ENCODE measurements around the gene ERN1.

ERN1 gene

GRCh38 chr17:64063766-64064224 is 66.1 kb downstream of the ERN1 start:
- Histone ChIP-seq H3K4me3 (ENCODE audit: low read length, poor library complexity, severe bottlenecking) (no peak overlapping the region), H3K9me3 (ENCODE audit: insufficient read depth, low read depth, low read length) (peaks cover 3% of the 10 kb centered on the region; the same call in 1 of the 2 replicates), H3K4me2 (ENCODE audit: low read depth, low read length, poor library complexity, severe bottlenecking) (no peak overlapping the region), H3K9ac (ENCODE audit: low read depth, low read length, poor library complexity, severe bottlenecking) (no peak overlapping the region), H3K4me1 (ENCODE audit: insufficient read depth, low read length, poor library complexity, severe bottlenecking) (no peaks in the 10 kb centered on the region), H3K27me3 (ENCODE audit: insufficient read depth, low read length, poor library complexity, severe bottlenecking) (no peaks in the 10 kb centered on the region), H3F3A (ENCODE audit: low read depth) (no peaks in the 10 kb centered on the region), H4K20me1 (ENCODE audit: insufficient read depth, low read length, poor library complexity, severe bottlenecking) (no peaks in the 10 kb centered on the region), H3K36me3 (ENCODE audit: insufficient read depth, low read length) (peaks cover 5% of the 10 kb centered on the region; the same call in 1 of the 2 replicates), H2AFZ (ENCODE audit: low read length) (no peak overlapping the region), H3K79me2 (ENCODE audit: insufficient read depth, low read length) (no peaks in the 10 kb centered on the region), H3K9me2 (replicated peaks; ENCODE audit: low read depth, low read length) (no peaks in the 10 kb centered on the region)
- TF ChIP-seq CTCF (conservative IDR thresholded peaks at IDR 0.05; ENCODE audit: low read length) (peak; percentile 80), EZH2phosphoT487 (IDR thresholded peaks at IDR 0.05; ENCODE audit: borderline replicate concordance) (no peak)

- no peaks in the 10 kb centered on the region for H3K36me3 ChIP-seq (ENCODE audit: insufficient read depth, low read length)
- H2AFZ ChIP-seq (ENCODE audit: low read length): no peak overlapping the region
- H3K9ac ChIP-seq (ENCODE audit: low read depth, low read length, poor library complexity, severe bottlenecking): no peak overlapping the region
- H3K9me3 ChIP-seq (ENCODE audit: insufficient read depth, low read depth, low read length): no peaks in the 10 kb centered on the region
- H3K4me1 ChIP-seq (ENCODE audit: insufficient read depth, low read length, poor library complexity, severe bottlenecking): no peaks in the 10 kb centered on the region
- no peaks in the 10 kb centered on the region for H3F3A ChIP-seq (ENCODE audit: low read depth)
- TF ChIP-seq EZH2phosphoT487 (IDR thresholded peaks at IDR 0.05; ENCODE audit: borderline replicate concordance) (no peak), CTCF (conservative IDR thresholded peaks at IDR 0.05; ENCODE audit: low read length) (no peak)
- no peak overlapping the region for H3K4me3 ChIP-seq (ENCODE audit: low read length, poor library complexity, severe bottlenecking)
- H3K27me3 ChIP-seq (ENCODE audit: insufficient read depth, low read length, poor library complexity, severe bottlenecking): no peaks in the 10 kb centered on the region
- no peak overlapping the region for H3K4me2 ChIP-seq (ENCODE audit: low read depth, low read length, poor library complexity, severe bottlenecking)
- no peaks in the 10 kb centered on the region for H3K9me2 ChIP-seq (replicated peaks; ENCODE audit: low read depth, low read length)
- no peaks in the 10 kb centered on the region for H3K79me2 ChIP-seq (ENCODE audit: insufficient read depth, low read length)
- H4K20me1 ChIP-seq (ENCODE audit: insufficient read depth, low read length, poor library complexity, severe bottlenecking): no peaks in the 10 kb centered on the region
Measured at GRCh38 chr17:64063088-64063487, 66.9 kb downstream of the ERN1 start.

- no peaks in the 10 kb centered on the region for H3K27me3 ChIP-seq (ENCODE audit: insufficient read depth, low read length, poor library complexity, severe bottlenecking)
- no peaks in the 10 kb centered on the region for H4K20me1 ChIP-seq (ENCODE audit: insufficient read depth, low read length, poor library complexity, severe bottlenecking)
- no peaks in the 10 kb centered on the region for H3K4me1 ChIP-seq (ENCODE audit: insufficient read depth, low read length, poor library complexity, severe bottlenecking)
- H3K36me3 ChIP-seq (ENCODE audit: insufficient read depth, low read length): no peaks in the 10 kb centered on the region
- no peak for TF ChIP-seq CTCF (conservative IDR thresholded peaks at IDR 0.05; ENCODE audit: low read length)
- TF ChIP-seq EZH2phosphoT487 (IDR thresholded peaks at IDR 0.05; ENCODE audit: borderline replicate concordance): no peak
- no peak overlapping the region for H3K4me3 ChIP-seq (ENCODE audit: low read length, poor library complexity, severe bottlenecking)
- no peaks in the 10 kb centered on the region for H3K9me2 ChIP-seq (replicated peaks; ENCODE audit: low read depth, low read length)
- H3K9me3 ChIP-seq (ENCODE audit: insufficient read depth, low read depth, low read length): no peaks in the 10 kb centered on the region
- no peak overlapping the region for H3K4me2 ChIP-seq (ENCODE audit: low read depth, low read length, poor library complexity, severe bottlenecking)
- no peak overlapping the region for H3K9ac ChIP-seq (ENCODE audit: low read depth, low read length, poor library complexity, severe bottlenecking)
- no peaks in the 10 kb centered on the region for H3F3A ChIP-seq (ENCODE audit: low read depth)
- no peaks in the 10 kb centered on the region for H3K79me2 ChIP-seq (ENCODE audit: insufficient read depth, low read length)
- H2AFZ ChIP-seq (ENCODE audit: low read length): no peak overlapping the region
Measured at GRCh38 chr17:64061178-64061898, 68.6 kb downstream of the ERN1 start.
